Kidney epithelial cell (primary cell): ENCODE measurements around the gene PRMT1. TPM values are rescaled to one million over a fixed set of nuclear protein-coding genes. Genes with fewer than 3 reads are reported as not detected.

ENCODE experiments used
- DNase-seq: peaks from one replicate; pipeline ENCODE4 v3.0.0-alpha.2; 2010; ENCODE audit warnings: low read depth
- H3K27me3 ChIP-seq: 2 replicates; pipeline ENCODE4 v1.6.0; 2011; ENCODE audit warnings: low read length; ENCODE audit not compliant: control insufficient read depth, insufficient read depth
- H3K36me3 ChIP-seq: 2 replicates; pipeline ENCODE4 v1.5.1; 2011; ENCODE audit warnings: low read length; ENCODE audit not compliant: control insufficient read depth, insufficient read depth
- H3K4me3 ChIP-seq: 2 replicates; pipeline ENCODE4 v1.5.1; 2011; ENCODE audit warnings: low read depth, mild to moderate bottlenecking, control low read depth, low read length
- total RNA-seq: library from RNA; depleted of rRNA; stranded (reverse); fragments of >200 nt; gene quantifications from 2 replicates; pipeline ENCODE4 v1.2.3, GENCODE V29; 2015
- TF ChIP-seq, protein P1 (sequence below): IDR thresholded peaks from 2 replicates; pipeline ENCODE4 v1.5.1; 2011; ENCODE audit warnings: mild to moderate bottlenecking, moderate library complexity, low read length, control low read depth, inconsistent platforms; ENCODE audit not compliant: insufficient read depth, poor library complexity, severe bottlenecking

PRMT1 gene
- total RNA-seq, 1 donor from 2014 or later, result 284 TPM

DNA sequence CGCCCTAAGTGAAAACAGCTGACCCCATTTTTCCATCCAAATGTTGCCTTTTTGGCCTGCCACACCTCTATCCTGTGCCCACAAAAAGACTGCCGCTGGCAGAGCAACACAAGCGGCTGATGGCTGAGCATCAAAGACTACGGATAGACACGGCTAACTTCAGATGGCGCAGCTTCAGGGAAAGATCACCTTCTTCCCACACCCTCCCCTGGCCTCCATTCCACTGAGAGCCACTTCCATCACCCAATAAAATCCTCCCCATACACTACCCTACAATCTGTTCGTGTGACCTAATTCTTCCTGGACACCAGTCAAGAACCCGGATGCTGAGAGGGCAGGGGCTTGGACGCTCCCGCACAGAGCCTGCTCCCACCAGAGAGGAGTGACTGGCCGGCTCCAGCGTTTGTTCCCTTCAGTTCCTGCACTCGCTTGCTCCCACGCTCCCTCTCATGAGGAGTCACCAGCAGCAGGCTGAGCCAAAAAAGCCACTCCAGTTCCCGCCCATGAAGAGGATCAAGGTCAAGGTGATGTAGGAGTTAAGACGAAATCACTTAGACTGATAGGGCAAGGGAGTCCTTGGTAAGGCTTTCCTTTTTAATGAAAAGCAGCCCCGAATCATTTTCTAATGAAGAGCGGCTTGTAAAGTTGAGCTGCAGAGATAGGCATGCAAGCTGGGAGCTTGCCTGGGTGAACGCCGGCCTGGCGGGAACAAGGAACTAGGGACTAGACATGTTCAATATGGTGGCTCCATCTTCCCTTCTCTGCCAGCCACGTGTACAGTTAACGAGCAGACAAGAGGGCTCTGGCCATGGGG is 50.4 kb downstream of the PRMT1 start:
- no peak for DNase-seq
- Histone ChIP-seq H3K4me3 (no peak overlapping the region), H3K27me3 (no peaks in the 10 kb centered on the region), H3K36me3 (no peaks in the 10 kb centered on the region)
- TF ChIP-seq, protein P1, sequence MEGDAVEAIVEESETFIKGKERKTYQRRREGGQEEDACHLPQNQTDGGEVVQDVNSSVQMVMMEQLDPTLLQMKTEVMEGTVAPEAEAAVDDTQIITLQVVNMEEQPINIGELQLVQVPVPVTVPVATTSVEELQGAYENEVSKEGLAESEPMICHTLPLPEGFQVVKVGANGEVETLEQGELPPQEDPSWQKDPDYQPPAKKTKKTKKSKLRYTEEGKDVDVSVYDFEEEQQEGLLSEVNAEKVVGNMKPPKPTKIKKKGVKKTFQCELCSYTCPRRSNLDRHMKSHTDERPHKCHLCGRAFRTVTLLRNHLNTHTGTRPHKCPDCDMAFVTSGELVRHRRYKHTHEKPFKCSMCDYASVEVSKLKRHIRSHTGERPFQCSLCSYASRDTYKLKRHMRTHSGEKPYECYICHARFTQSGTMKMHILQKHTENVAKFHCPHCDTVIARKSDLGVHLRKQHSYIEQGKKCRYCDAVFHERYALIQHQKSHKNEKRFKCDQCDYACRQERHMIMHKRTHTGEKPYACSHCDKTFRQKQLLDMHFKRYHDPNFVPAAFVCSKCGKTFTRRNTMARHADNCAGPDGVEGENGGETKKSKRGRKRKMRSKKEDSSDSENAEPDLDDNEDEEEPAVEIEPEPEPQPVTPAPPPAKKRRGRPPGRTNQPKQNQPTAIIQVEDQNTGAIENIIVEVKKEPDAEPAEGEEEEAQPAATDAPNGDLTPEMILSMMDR, result no peak

DNA sequence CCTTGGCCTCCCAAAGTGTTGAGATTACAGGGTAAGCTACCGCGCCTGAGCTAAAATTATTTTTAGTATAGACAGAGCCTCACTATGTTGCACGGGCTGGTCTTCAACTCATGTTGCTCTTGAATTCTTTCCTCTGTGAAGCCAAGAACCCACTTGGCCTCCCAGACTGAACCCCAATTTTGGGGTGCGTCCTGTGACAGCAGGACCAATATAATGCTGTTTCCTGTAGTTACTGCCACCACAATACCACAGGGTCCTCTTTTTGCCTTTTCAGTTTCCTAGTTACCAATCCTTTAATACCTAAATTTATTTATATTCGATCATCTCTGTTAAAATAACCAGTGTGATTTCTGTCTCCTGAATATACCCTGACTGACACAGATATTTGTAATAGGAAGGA is 53.1 kb downstream of the PRMT1 start:
- no peak for DNase-seq
- H3K27me3 ChIP-seq, result no peaks in the 10 kb centered on the region
- H3K36me3 ChIP-seq, result no peaks in the 10 kb centered on the region
- TF ChIP-seq, protein P1, result no peak
- no peak overlapping the region for H3K4me3 ChIP-seq

Other genes starting within 250 kb of the PRMT1 start
- gene SLC17A7, start 235.7 kb upstream of the PRMT1 start, total RNA-seq, result 0.07 TPM in 1 of 2 replicates, not detected in the other
- gene PIH1D1, start 225.5 kb upstream of the PRMT1 start, total RNA-seq, result 101 and 108 TPM in 2 replicates
- gene ALDH16A1, start 224.0 kb upstream of the PRMT1 start, total RNA-seq, result 21.8 and 32.9 TPM in 2 replicates
- 2.3 and 3.0 TPM in 2 replicates for gene FLT3LG, start 203.1 kb upstream of the PRMT1 start, total RNA-seq
- gene RPL13A, start 189.7 kb upstream of the PRMT1 start, total RNA-seq, result 2,967 and 3,596 TPM in 2 replicates
- 3,617 and 3,738 TPM in 2 replicates for gene RPS11, start 180.8 kb upstream of the PRMT1 start, total RNA-seq
- 66.7 and 80.2 TPM in 2 replicates for gene FCGRT, start 164.6 kb upstream of the PRMT1 start, total RNA-seq
- 16.4 and 20.7 TPM in 2 replicates for gene RCN3, start 149.3 kb upstream of the PRMT1 start, total RNA-seq
- gene NOSIP, start 96.7 kb upstream of the PRMT1 start, total RNA-seq, result 89.4 and 91.4 TPM in 2 replicates
- gene PRRG2, start 96.0 kb upstream of the PRMT1 start, total RNA-seq, result 5.4 and 7.2 TPM in 2 replicates
- 8.9 and 11.5 TPM in 2 replicates for gene PRR12, start 86.1 kb upstream of the PRMT1 start, total RNA-seq
- 32.8 and 44.1 TPM in 2 replicates for gene RRAS, start 37.1 kb upstream of the PRMT1 start, total RNA-seq
- 38.9 and 51.1 TPM in 2 replicates for gene SCAF1, start 35.1 kb upstream of the PRMT1 start, total RNA-seq
- 47.3 and 66.6 TPM in 2 replicates for gene IRF3, start 11.4 kb upstream of the PRMT1 start, total RNA-seq
- 13.9 and 19.8 TPM in 2 replicates for gene BCL2L12, start 11.3 kb upstream of the PRMT1 start, total RNA-seq
- gene ADM5, start 12.3 kb downstream of the PRMT1 start, total RNA-seq, result 1.0 TPM in 2 replicates
- 2.7 and 3.4 TPM in 2 replicates for gene CPT1C, start 13.8 kb downstream of the PRMT1 start, total RNA-seq
- gene TSKS, start 86.0 kb downstream of the PRMT1 start, total RNA-seq, result not detected in 2 replicates
- 98.9 and 111 TPM in 2 replicates for gene AP2A1, start 89.7 kb downstream of the PRMT1 start, total RNA-seq
- gene FUZ, start 136.0 kb downstream of the PRMT1 start, total RNA-seq, result 13.2 and 14.8 TPM in 2 replicates
- 31.6 and 34.5 TPM in 2 replicates for gene MED25, start 141.0 kb downstream of the PRMT1 start, total RNA-seq
- 47.9 and 71.1 TPM in 2 replicates for gene PTOV1, start 173.9 kb downstream of the PRMT1 start, total RNA-seq
- 69.3 and 78.2 TPM in 2 replicates for gene PNKP, start 190.3 kb downstream of the PRMT1 start, total RNA-seq
- gene AKT1S1, start 200.1 kb downstream of the PRMT1 start, total RNA-seq, result 23.2 and 34.6 TPM in 2 replicates
- 17.4 and 28.1 TPM in 2 replicates for gene TBC1D17, start 200.4 kb downstream of the PRMT1 start, total RNA-seq
- gene IL4I1, start 219.6 kb downstream of the PRMT1 start, total RNA-seq, result 6.2 and 8.2 TPM in 2 replicates